Measurements from ENCODE around the gene IGF1R. TPM values are rescaled to one million over a fixed set of nuclear protein-coding genes. Genes with fewer than 3 reads are reported as not detected.

The IGF1R gene
- total RNA-seq, 4 donors from 2014 or later, result 49.4 to 239 (median 109) TPM

DNA sequence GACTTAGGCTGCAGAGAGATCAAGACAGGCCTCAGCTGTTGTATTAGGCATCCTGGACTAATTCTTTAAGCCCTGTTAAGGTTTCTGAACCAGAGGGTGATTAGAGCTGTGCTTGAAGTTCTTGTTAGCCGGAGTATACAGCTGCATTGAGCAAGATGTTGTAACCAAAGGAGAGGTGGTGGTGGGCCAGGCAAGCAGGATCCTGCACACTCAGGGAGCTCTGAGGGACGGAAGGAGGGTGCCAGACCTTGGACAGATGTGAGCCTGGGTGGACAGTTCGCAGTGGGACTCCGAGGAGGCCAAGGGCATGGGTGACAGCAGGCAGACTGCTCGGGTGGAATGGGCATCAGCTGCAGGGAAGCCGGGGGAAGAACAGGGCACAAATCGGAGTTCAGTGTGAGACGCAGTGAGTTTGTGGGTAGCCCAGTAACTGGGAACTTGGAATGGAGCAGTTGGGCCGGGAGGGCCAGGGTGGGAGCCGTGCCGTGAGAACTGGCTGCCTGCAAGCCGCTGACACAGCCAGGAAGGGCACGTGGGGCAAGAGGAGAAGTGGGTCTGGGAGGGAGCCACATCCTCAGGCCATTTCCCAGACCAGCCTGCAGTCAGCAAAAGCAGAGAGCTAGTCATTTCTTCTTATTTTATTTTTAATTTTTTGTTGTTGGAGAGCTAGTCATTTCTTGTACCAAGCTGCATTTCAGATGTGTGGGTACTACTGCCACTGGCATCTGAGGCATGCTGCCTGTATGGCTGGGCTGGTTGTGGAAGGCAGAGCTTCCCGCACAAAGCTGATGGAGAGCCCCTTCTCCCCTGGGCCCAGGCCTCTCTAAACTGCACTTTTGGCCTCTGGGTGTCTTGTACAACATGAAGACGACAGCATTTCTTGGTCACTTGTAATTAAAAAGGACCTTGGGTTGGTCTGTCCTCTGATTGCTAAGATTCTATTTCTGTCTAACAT lies 298.2 kb downstream of the IGF1R start:
- TF ChIP-seq POLR2AphosphoS5 (IDR thresholded peaks at IDR 0.05), result no peak
- no peak for TF ChIP-seq POLR2A (IDR thresholded peaks at IDR 0.05)
- TF ChIP-seq, protein P1, sequence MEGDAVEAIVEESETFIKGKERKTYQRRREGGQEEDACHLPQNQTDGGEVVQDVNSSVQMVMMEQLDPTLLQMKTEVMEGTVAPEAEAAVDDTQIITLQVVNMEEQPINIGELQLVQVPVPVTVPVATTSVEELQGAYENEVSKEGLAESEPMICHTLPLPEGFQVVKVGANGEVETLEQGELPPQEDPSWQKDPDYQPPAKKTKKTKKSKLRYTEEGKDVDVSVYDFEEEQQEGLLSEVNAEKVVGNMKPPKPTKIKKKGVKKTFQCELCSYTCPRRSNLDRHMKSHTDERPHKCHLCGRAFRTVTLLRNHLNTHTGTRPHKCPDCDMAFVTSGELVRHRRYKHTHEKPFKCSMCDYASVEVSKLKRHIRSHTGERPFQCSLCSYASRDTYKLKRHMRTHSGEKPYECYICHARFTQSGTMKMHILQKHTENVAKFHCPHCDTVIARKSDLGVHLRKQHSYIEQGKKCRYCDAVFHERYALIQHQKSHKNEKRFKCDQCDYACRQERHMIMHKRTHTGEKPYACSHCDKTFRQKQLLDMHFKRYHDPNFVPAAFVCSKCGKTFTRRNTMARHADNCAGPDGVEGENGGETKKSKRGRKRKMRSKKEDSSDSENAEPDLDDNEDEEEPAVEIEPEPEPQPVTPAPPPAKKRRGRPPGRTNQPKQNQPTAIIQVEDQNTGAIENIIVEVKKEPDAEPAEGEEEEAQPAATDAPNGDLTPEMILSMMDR (IDR thresholded peaks at IDR 0.05), result no peak
- no peak for TF ChIP-seq EP300 (IDR thresholded peaks at IDR 0.05; ENCODE audit: low read depth)
- Histone ChIP-seq H3K27ac (peak overlapping the region; percentile 15 to 69 (median 48)), H3K9me3 (no peaks in the 10 kb centered on the region), H3K4me3 (no peak overlapping the region), H3K36me3 (peaks cover 0 to 29% (median 2%) of the 10 kb centered on the region in 4 donors), H3K4me1 (peaks cover 10 to 32% (median 17%) of the 10 kb centered on the region in 4 donors), H3K27me3 (no peaks in the 10 kb centered on the region)
- intact Hi-C loops (cut with DNase I; ENCODE audit: low total_unique reads), result no loop called here
- no peak for DNase-seq
- 71 to 82% methylated on average over 3 to 15 of the region's 15 CpGs for WGBS, 2 donors (ENCODE audit: low coverage in 1 of 2)
- in situ Hi-C loops (cut with MboI; ENCODE audit: low pct_ligation_motif_present in 1 of 4, low pct_unique_long_range_greater_than_20kb in 1 of 4, low sequenced_read_pairs in 3 of 4), result no loop called here

DNA sequence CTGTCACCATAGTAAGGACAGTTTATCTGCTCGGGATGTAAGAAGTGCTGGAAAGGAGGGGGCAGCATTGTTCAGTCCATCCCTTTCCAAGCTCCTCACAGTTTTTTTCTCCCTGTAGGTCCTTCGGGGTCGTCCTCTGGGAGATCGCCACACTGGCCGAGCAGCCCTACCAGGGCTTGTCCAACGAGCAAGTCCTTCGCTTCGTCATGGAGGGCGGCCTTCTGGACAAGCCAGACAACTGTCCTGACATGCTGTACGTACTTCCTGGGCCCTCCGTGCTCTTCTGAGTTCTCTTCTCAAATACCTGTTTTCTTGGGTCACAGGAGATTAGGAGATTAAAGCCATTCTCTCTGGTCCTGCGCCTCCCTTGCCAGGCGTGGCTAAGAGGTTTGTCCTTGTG lies 300.1 kb downstream of the IGF1R start:
- WGBS, 2 donors (ENCODE audit: low coverage in 1 of 2), result 76 to 80% methylated on average over 4 to 13 of the region's 13 CpGs
- intact Hi-C loops (cut with DNase I; ENCODE audit: low total_unique reads) (no loop called here), in situ Hi-C loops (cut with MboI; ENCODE audit: low pct_ligation_motif_present in 1 of 4, low pct_unique_long_range_greater_than_20kb in 1 of 4, low sequenced_read_pairs in 3 of 4) (no loop called here)
- Histone ChIP-seq H3K4me3 (no peak overlapping the region), H3K27me3 (no peaks in the 10 kb centered on the region), H3K4me1 (peaks cover 0 to 33% (median 8%) of the 10 kb centered on the region in 4 donors), H3K27ac (no peak overlapping the region), H3K9me3 (no peaks in the 10 kb centered on the region), H3K36me3 (peaks cover 0 to 29% (median 2%) of the 10 kb centered on the region in 4 donors)
- TF ChIP-seq POLR2A (IDR thresholded peaks at IDR 0.05), result no peak
- no peak for TF ChIP-seq EP300 (IDR thresholded peaks at IDR 0.05; ENCODE audit: low read depth)
- no peak for TF ChIP-seq POLR2AphosphoS5 (IDR thresholded peaks at IDR 0.05)
- TF ChIP-seq, protein P1 (IDR thresholded peaks at IDR 0.05), result no peak
- no peak for DNase-seq

DNA sequence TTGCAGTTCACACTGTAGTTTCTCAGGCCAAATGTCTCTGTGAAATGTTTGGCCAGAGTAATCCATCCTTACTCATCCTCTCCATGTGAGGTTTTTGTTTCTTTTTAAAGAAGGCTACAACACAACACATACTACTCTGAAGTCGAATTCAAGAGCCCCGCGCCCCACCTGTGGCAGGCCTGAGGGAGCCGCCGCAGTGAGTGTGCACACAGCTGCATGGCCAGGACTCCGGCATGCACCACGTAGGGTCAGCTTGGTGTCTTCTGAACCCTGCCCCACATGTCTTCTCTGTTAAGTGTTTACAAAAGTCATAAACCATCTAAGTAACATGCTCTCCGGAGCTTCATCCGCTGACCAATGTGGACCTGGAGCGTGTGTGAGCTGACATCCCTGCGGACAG lies 300.6 kb downstream of the IGF1R start:
- TF ChIP-seq POLR2A (IDR thresholded peaks at IDR 0.05), result no peak
- TF ChIP-seq EP300 (IDR thresholded peaks at IDR 0.05; ENCODE audit: low read depth), result no peak
- TF ChIP-seq POLR2AphosphoS5 (IDR thresholded peaks at IDR 0.05), result no peak
- TF ChIP-seq, protein P1 (IDR thresholded peaks at IDR 0.05), result no peak
- Histone ChIP-seq H3K27ac (no peak overlapping the region), H3K36me3 (peaks cover 0 to 29% (median 2%) of the 10 kb centered on the region in 4 donors), H3K4me1 (peaks cover under 1 to 32% (median 3%) of the 10 kb centered on the region in 4 donors), H3K27me3 (no peaks in the 10 kb centered on the region), H3K9me3 (no peaks in the 10 kb centered on the region), H3K4me3 (no peak overlapping the region)
- DNase-seq, result no peak
- WGBS, 2 donors (ENCODE audit: low coverage in 1 of 2), result 70 to 84% methylated on average over 5 to 11 of the region's 11 CpGs
- in situ Hi-C loops (cut with MboI; ENCODE audit: low pct_ligation_motif_present in 1 of 4, low pct_unique_long_range_greater_than_20kb in 1 of 4, low sequenced_read_pairs in 3 of 4), result no loop called here
- intact Hi-C loops (cut with DNase I; ENCODE audit: low total_unique reads), result no loop called here

DNA sequence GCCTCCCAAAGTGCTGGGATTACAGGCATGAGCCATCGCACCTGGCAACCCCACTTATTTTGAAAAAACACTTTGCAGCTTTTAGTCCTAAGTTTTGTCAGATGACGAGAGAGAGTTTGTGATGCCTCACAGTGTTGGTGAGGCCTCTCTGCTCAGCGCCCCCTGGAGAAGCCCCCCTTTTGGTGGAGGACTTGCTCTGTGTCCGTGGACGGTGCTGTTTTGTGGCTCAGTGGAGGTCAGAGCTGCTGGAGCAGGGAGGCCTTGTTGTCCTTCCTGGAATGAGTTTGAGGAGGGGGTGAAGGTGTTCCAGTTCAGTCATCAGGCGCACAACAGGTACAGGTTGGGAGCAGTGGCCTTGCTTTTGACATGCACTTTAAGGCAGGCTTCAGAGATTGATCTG lies 301.3 kb downstream of the IGF1R start:
- H3K4me1 ChIP-seq, result peaks cover 0 to 34% (median 4%) of the 10 kb centered on the region in 4 donors
- WGBS, 2 donors (ENCODE audit: low coverage in 1 of 2), result 85% methylated on average over 6 of the region's 6 CpGs; no CpG with 5 or more reads in 1 of the 2 donors
- no peaks in the 10 kb centered on the region for H3K27me3 ChIP-seq
- no peak overlapping the region for H3K27ac ChIP-seq
- intact Hi-C loops (cut with DNase I; ENCODE audit: low total_unique reads) (no loop called here), in situ Hi-C loops (cut with MboI; ENCODE audit: low pct_ligation_motif_present in 1 of 4, low pct_unique_long_range_greater_than_20kb in 1 of 4, low sequenced_read_pairs in 3 of 4) (no loop called here)
- no peaks in the 10 kb centered on the region for H3K9me3 ChIP-seq
- no peak overlapping the region for H3K4me3 ChIP-seq
- TF ChIP-seq EP300 (IDR thresholded peaks at IDR 0.05; ENCODE audit: low read depth), result no peak
- TF ChIP-seq POLR2A (IDR thresholded peaks at IDR 0.05), result no peak
- no peak for TF ChIP-seq POLR2AphosphoS5 (IDR thresholded peaks at IDR 0.05)
- TF ChIP-seq, protein P1 (IDR thresholded peaks at IDR 0.05), result no peak
- peaks cover 0 to 29% (median 2%) of the 10 kb centered on the region in 4 donors for H3K36me3 ChIP-seq
- DNase-seq, result no peak

Data from transverse colon (tissue), 4 donors.